ENCODE data around the gene PARD6A.

GRCh38 chr16:67644038-67644437 lies 16.7 kb upstream of the PARD6A start:
- TF ChIP-seq CTCF (IDR thresholded peaks at IDR 0.05): no peak
- TF ChIP-seq POLR2AphosphoS5 (IDR thresholded peaks at IDR 0.05; ENCODE audit: low read depth, low read length): no peak
- TF ChIP-seq, protein P1, sequence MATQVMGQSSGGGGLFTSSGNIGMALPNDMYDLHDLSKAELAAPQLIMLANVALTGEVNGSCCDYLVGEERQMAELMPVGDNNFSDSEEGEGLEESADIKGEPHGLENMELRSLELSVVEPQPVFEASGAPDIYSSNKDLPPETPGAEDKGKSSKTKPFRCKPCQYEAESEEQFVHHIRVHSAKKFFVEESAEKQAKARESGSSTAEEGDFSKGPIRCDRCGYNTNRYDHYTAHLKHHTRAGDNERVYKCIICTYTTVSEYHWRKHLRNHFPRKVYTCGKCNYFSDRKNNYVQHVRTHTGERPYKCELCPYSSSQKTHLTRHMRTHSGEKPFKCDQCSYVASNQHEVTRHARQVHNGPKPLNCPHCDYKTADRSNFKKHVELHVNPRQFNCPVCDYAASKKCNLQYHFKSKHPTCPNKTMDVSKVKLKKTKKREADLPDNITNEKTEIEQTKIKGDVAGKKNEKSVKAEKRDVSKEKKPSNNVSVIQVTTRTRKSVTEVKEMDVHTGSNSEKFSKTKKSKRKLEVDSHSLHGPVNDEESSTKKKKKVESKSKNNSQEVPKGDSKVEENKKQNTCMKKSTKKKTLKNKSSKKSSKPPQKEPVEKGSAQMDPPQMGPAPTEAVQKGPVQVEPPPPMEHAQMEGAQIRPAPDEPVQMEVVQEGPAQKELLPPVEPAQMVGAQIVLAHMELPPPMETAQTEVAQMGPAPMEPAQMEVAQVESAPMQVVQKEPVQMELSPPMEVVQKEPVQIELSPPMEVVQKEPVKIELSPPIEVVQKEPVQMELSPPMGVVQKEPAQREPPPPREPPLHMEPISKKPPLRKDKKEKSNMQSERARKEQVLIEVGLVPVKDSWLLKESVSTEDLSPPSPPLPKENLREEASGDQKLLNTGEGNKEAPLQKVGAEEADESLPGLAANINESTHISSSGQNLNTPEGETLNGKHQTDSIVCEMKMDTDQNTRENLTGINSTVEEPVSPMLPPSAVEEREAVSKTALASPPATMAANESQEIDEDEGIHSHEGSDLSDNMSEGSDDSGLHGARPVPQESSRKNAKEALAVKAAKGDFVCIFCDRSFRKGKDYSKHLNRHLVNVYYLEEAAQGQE (IDR thresholded peaks at IDR 0.05; ENCODE audit: insufficient read depth in 1 of 2, low read depth in 2 of 2, low read length in 1 of 2): no peak
- TF ChIP-seq TCF7L2 (IDR thresholded peaks at IDR 0.05; ENCODE audit: low read depth, low read length): no peak
- TF ChIP-seq SIN3A (IDR thresholded peaks at IDR 0.05; ENCODE audit: borderline replicate concordance, insufficient read depth, low read depth, low read length): no peak
